ENCODE results near the gene CEMIP2.
A peak's percentile ranks its signal among the peaks of the same experiment; 100 is the strongest.

CEMIP2 gene

DNA sequence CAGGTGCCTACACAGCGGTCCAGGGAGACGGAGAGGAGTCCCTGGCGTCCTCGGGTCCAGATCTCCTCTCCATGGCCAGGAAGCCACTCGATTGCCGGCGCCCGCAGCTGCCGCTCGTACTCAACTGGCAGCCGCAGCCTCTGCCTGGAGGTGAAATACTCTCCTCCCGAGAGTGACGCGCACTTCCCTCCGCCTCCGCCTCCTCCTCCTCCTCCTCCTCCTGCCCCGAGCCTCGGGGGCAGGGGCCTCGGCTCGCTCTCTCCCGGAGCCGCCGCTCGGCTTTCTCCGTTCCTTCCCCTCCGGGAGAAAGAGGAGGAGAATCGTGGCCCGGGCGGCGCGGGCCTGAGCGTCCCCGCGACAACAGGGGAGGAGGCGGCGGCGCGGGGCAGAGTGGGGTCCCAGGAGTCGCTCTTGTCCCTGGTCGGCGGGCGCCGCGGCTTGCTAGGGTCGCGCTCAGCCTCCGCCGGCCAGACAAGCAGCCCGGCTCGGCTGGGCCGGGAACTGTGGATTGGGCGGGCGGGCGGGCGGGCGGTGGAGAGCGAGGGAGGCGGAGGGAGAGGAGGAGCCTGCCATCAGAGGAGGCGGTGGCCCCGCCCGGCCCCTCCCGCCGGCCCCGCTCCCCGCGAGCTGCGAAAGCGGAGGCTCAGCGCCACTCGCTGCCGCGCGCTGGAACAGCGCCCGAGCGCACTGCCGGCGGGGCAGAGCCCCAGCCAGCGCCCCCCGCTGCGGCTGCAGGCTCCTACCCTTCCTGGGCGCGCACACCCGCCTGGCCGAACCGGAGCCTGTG lies at the start of gene CEMIP2:
CEMIP2 (minus strand) TSS at position 126 of the 787 bp plus-strand sequence. CDS start 18,140 bp downstream, outside the sequence.
- Histone ChIP-seq H3K9ac (peak within 1 kb of the TSS; percentile 73; the same call in 1 of the 2 replicates), H3K27ac (peak within 1 kb of the TSS; percentile 69; the same call in 1 of the 2 replicates), H2AFZ (ENCODE audit: low read depth) (peak within 1 kb of the TSS; percentile 98)

GRCh38 chr9:71816916-71817451 lies 48.7 kb upstream of the CEMIP2 start:
- no peaks in the 10 kb centered on the region for H3K27me3 ChIP-seq (ENCODE audit: insufficient read depth, low read depth)
- H3K79me2 ChIP-seq (ENCODE audit: insufficient read depth, low read depth): no peaks in the 10 kb centered on the region
- H3K4me2 ChIP-seq: no peak overlapping the region

More for the DNA sequence above, at the start of gene CEMIP2:
- no peak for TF ChIP-seq CTCF (conservative IDR thresholded peaks at IDR 0.05; ENCODE audit: low read depth, low read length)
- no peaks in the 10 kb centered on the region for H3K27me3 ChIP-seq (ENCODE audit: insufficient read depth, low read depth)
- H3K4me1 ChIP-seq (ENCODE audit: low read depth, poor library complexity, severe bottlenecking): peaks cover 10% of the 10 kb centered on the region
- no peaks in the 10 kb centered on the region for H4K20me1 ChIP-seq (ENCODE audit: insufficient read depth)
- no peak within 1 kb of the TSS for H3K4me3 ChIP-seq (IDR thresholded peaks at IDR 0.05; ENCODE audit: insufficient read depth, low read depth, low read length)
- H3K36me3 ChIP-seq (ENCODE audit: insufficient read depth): no peaks in the 10 kb centered on the region
- no peaks in the 10 kb centered on the region for H3K79me2 ChIP-seq (ENCODE audit: insufficient read depth, low read depth)
- H3K4me2 ChIP-seq: peak within 1 kb of the TSS; percentile 88

DNA sequence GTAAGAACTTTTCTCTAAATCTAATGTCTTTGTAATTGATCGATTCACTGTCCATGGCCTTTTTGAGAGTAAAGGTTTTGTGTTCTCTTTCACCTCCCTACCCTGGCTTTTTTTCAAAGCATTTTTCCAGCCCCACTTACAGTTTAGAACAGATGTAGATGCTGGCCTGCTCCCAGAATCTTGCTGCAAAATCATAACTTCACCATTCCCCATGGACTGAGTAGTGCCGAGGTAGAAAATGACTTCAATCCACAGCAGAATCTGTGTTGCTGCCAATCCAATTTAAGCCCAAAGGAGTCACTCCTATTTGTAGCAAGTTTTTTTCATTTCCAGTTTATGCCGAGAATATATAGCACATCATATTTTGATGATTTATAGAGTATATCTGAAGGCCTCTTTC lies 46.5 kb upstream of the CEMIP2 start:
- Histone ChIP-seq H3K36me3 (ENCODE audit: insufficient read depth) (no peaks in the 10 kb centered on the region), H2AFZ (ENCODE audit: low read depth) (no peak overlapping the region), H3K9ac (no peak overlapping the region), H3K27me3 (ENCODE audit: insufficient read depth, low read depth) (no peaks in the 10 kb centered on the region), H3K4me2 (no peak overlapping the region), H3K4me1 (ENCODE audit: low read depth, poor library complexity, severe bottlenecking) (no peaks in the 10 kb centered on the region), H4K20me1 (ENCODE audit: insufficient read depth) (no peaks in the 10 kb centered on the region), H3K79me2 (ENCODE audit: insufficient read depth, low read depth) (no peaks in the 10 kb centered on the region), H3K4me3 (IDR thresholded peaks at IDR 0.05; ENCODE audit: insufficient read depth, low read depth, low read length) (no peak overlapping the region), H3K27ac (no peak overlapping the region)
- TF ChIP-seq CTCF (conservative IDR thresholded peaks at IDR 0.05; ENCODE audit: low read depth, low read length): no peak

More at GRCh38 chr9:71816916-71817451, 48.7 kb upstream of the CEMIP2 start:
- H3K36me3 ChIP-seq (ENCODE audit: insufficient read depth): no peaks in the 10 kb centered on the region
- H2AFZ ChIP-seq (ENCODE audit: low read depth): no peak overlapping the region
- H3K9ac ChIP-seq: no peak overlapping the region
- H4K20me1 ChIP-seq (ENCODE audit: insufficient read depth): no peaks in the 10 kb centered on the region
- H3K4me3 ChIP-seq (IDR thresholded peaks at IDR 0.05; ENCODE audit: insufficient read depth, low read depth, low read length): no peak overlapping the region
- H3K27ac ChIP-seq: no peak overlapping the region
- no peak for TF ChIP-seq CTCF (conservative IDR thresholded peaks at IDR 0.05; ENCODE audit: low read depth, low read length)
- no peaks in the 10 kb centered on the region for H3K4me1 ChIP-seq (ENCODE audit: low read depth, poor library complexity, severe bottlenecking)

- Histone ChIP-seq H3K79me2 (ENCODE audit: insufficient read depth, low read depth) (no peaks in the 10 kb centered on the region), H3K27me3 (ENCODE audit: insufficient read depth, low read depth) (no peaks in the 10 kb centered on the region), H3K4me3 (IDR thresholded peaks at IDR 0.05; ENCODE audit: insufficient read depth, low read depth, low read length) (no peak overlapping the region), H4K20me1 (ENCODE audit: insufficient read depth) (no peaks in the 10 kb centered on the region), H3K4me1 (ENCODE audit: low read depth, poor library complexity, severe bottlenecking) (no peaks in the 10 kb centered on the region), H3K27ac (no peak overlapping the region), H3K4me2 (no peak overlapping the region), H2AFZ (ENCODE audit: low read depth) (no peak overlapping the region), H3K9ac (no peak overlapping the region), H3K36me3 (ENCODE audit: insufficient read depth) (no peaks in the 10 kb centered on the region)
- TF ChIP-seq CTCF (conservative IDR thresholded peaks at IDR 0.05; ENCODE audit: low read depth, low read length): no peak
Measured at GRCh38 chr9:71814226-71814625, 45.9 kb upstream of the CEMIP2 start.
